ENCODE measurements around the gene FBXO46. TPM values are rescaled to one million over a fixed set of nuclear protein-coding genes. Genes with fewer than 3 reads are reported as not detected.

Gene FBXO46
- total and polyA plus RNA-seq, 2 of the 13 experiments (the other 11 are each of a cell fraction or from before 2014, with no cell fraction given), result 6.2 to 6.4 TPM

DNA sequence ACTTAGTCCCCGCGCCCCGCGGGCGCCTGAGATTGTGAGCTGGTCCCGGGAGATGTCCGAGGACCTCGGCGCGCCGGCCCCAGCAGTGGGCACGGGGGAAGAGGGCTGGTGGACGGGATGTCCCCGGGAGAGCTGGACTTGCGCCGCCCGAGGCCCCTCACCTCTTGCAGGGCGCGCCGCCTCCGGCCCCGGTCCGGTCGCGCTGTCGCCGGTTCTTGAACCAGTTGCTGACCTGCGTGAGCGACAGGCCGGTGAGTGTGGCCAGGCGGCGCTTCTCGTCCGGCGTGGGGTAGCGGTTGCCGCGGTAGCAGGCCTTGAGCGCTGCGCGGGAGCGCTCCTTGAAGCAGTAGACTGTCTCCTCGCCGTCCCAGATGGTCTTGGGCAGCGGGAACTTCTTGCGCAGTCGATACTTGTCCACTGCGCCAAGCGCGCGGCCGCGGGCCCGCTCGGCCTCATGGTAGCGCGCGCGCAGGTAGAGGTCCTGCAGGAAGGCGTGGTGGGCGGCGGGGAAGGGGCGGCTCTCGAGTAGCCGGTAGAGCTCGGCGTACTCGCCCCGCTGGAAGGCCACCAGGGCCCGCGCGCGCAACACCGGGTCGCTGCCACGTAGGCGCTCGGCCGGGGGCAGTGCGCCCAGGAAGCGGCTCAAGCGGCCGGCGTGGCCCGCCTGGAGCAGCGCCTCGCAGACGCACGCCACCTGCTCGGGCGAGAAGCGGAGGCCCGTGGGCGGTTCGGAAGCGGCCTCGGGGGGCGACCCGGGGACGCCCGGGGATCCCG, 37.4 kb upstream of the FBXO46 start (continued):
- TF ChIP-seq, protein P1, sequence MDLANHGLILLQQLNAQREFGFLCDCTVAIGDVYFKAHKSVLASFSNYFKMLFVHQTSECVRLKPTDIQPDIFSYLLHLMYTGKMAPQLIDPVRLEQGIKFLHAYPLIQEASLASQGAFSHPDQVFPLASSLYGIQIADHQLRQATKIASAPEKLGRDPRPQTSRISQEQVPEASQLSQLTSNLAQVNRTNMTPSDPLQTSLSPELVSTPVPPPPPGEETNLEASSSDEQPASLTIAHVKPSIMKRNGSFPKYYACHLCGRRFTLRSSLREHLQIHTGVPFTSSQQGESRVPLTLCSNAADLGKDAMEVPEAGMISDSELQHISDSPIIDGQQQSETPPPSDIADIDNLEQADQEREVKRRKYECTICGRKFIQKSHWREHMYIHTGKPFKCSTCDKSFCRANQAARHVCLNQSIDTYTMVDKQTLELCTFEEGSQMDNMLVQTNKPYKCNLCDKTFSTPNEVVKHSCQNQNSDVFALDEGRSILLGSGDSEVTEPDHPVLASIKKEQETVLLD (CRISPR knock-in tag; IDR thresholded peaks at IDR 0.05; ENCODE audit: low read depth), result no peak
- TF ChIP-seq ZNF224 (CRISPR knock-in tag; IDR thresholded peaks at IDR 0.05) (0 out of 2 replicates have a peak, but pooled peaks have one; percentile 79), ZNF556 (CRISPR knock-in tag; IDR thresholded peaks at IDR 0.05; ENCODE audit: borderline replicate concordance) (no peak), BRCA1 (CRISPR knock-in tag; IDR thresholded peaks at IDR 0.05) (0 out of 2 replicates have a peak, but pooled peaks have one; percentile 53), RFXAP (CRISPR knock-in tag; IDR thresholded peaks at IDR 0.05; ENCODE audit: borderline replicate concordance) (0 out of 2 replicates have a peak, but pooled peaks have one; percentile 43), REPIN1 (CRISPR knock-in tag; IDR thresholded peaks at IDR 0.05; ENCODE audit: borderline replicate concordance, low read depth) (peak; percentile 70; the same call in 1 of the 2 replicates), TEAD3 (CRISPR knock-in tag; optimal IDR thresholded peaks at IDR 0.05; ENCODE audit: borderline replicate concordance) (no peak), ZNF253 (CRISPR knock-in tag; IDR thresholded peaks at IDR 0.05; ENCODE audit: borderline replicate concordance) (no peak; the same call in 1 of the 2 replicates), GPN1 (CRISPR knock-in tag; IDR thresholded peaks at IDR 0.05; ENCODE audit: borderline replicate concordance) (no peak), ZNF598 (CRISPR knock-in tag; IDR thresholded peaks at IDR 0.05; ENCODE audit: borderline replicate concordance) (no peak), ZNF563 (CRISPR knock-in tag; IDR thresholded peaks at IDR 0.05) (peak; percentile 57; the same call in 1 of the 2 replicates), ZNF234 (CRISPR knock-in tag; conservative IDR thresholded peaks at IDR 0.05) (no peak), ZBTB42 (CRISPR knock-in tag; IDR thresholded peaks at IDR 0.05) (0 out of 2 replicates have a peak, but pooled peaks have one; percentile 55), EZH2 (conservative IDR thresholded peaks at IDR 0.05; ENCODE audit: low read depth, low read length) (no peak), KDM3A (CRISPR knock-in tag; IDR thresholded peaks at IDR 0.05; ENCODE audit: low read depth) (peak; percentile 31; the same call in 1 of the 2 replicates), ZSCAN12 (CRISPR knock-in tag; IDR thresholded peaks at IDR 0.05) (no peak), SIX4 (CRISPR knock-in tag; IDR thresholded peaks at IDR 0.05) (no peak), TARDBP (CRISPR knock-in tag; IDR thresholded peaks at IDR 0.05) (0 out of 2 replicates have a peak, but pooled peaks have one; percentile 32), RFX3 (CRISPR knock-in tag; IDR thresholded peaks at IDR 0.05) (no peak), PHB2 (IDR thresholded peaks at IDR 0.05; ENCODE audit: partially characterized antibody) (no peak)
- TF ChIP-seq, protein P2, sequence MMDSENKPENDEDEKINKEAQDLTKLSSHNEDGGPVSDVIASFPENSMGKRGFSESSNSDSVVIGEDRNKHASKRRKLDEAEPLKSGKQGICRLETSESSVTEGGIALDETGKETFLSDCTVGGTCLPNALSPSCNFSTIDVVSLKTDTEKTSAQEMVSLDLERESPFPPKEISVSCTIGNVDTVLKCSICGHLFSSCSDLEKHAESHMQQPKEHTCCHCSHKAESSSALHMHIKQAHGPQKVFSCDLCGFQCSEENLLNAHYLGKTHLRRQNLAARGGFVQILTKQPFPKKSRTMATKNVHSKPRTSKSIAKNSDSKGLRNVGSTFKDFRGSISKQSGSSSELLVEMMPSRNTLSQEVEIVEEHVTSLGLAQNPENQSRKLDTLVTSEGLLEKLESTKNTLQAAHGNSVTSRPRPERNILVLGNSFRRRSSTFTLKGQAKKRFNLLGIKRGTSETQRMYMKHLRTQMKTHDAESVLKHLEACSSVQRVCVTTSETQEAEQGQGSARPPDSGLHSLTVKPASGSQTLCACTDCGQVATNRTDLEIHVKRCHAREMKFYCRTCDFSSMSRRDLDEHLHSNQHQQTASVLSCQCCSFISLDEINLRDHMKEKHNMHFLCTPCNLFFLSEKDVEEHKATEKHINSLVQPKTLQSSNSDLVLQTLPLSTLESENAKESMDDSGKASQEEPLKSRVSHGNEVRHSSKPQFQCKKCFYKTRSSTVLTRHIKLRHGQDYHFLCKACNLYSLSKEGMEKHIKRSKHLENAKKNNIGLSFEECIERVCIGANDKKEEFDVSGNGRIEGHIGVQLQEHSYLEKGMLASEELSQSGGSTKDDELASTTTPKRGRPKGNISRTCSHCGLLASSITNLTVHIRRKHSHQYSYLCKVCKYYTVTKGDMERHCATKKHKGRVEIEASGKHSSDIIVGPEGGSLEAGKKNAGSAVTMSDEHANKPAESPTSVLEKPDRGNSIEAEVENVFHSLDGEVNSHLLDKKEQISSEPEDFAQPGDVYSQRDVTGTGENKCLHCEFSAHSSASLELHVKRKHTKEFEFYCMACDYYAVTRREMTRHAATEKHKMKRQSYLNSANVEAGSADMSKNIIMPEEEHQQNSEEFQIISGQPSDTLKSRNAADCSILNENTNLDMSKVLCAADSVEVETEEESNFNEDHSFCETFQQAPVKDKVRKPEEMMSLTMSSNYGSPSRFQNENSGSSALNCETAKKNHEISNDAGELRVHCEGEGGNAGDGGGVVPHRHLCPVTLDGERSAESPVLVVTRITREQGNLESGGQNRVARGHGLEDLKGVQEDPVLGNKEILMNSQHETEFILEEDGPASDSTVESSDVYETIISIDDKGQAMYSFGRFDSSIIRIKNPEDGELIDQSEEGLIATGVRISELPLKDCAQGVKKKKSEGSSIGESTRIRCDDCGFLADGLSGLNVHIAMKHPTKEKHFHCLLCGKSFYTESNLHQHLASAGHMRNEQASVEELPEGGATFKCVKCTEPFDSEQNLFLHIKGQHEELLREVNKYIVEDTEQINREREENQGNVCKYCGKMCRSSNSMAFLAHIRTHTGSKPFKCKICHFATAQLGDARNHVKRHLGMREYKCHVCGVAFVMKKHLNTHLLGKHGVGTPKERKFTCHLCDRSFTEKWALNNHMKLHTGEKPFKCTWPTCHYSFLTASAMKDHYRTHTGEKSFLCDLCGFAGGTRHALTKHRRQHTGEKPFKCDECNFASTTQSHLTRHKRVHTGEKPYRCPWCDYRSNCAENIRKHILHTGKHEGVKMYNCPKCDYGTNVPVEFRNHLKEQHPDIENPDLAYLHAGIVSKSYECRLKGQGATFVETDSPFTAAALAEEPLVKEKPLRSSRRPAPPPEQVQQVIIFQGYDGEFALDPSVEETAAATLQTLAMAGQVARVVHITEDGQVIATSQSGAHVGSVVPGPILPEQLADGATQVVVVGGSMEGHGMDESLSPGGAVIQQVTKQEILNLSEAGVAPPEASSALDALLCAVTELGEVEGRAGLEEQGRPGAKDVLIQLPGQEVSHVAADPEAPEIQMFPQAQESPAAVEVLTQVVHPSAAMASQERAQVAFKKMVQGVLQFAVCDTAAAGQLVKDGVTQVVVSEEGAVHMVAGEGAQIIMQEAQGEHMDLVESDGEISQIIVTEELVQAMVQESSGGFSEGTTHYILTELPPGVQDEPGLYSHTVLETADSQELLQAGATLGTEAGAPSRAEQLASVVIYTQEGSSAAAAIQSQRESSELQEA (CRISPR knock-in tag; IDR thresholded peaks at IDR 0.05; ENCODE audit: not compliant biosample characterization), result peak; percentile 89
